Astrocyte (in vitro differentiated cells and primary cell): ENCODE measurements around the gene ADIG. TPM values are rescaled to one million over a fixed set of nuclear protein-coding genes. Genes with fewer than 3 reads are reported as not detected.

ENCODE experiments used
- DNase-seq: peaks from one replicate; pipeline ENCODE4 v3.0.0-alpha.2; 2010; ENCODE audit warnings: low read depth
- FAIRE-seq: peaks from 2 replicates; lab custom pipeline; 2011; peaks lifted over from hg19 to GRCh38; lab: Jason Lieb, UNC
- H2AFZ ChIP-seq: 2 replicates; pipeline ENCODE4 v1.6.0; 2012; ENCODE audit warnings: low read depth, low read length, inconsistent platforms
- H3K27ac ChIP-seq: 2 replicates; pipeline ENCODE4 v1.5.1; 2011; ENCODE audit warnings: low read depth, low read length, inconsistent platforms
- H3K27me3 ChIP-seq: 2 replicates; pipeline ENCODE4 v1.6.0; 2011; ENCODE audit warnings: low read length, inconsistent platforms; ENCODE audit not compliant: insufficient read depth
- H3K36me3 ChIP-seq: 2 replicates; pipeline ENCODE4 v1.5.1; 2011; ENCODE audit warnings: low read length, inconsistent platforms; ENCODE audit not compliant: insufficient read depth
- H3K4me1 ChIP-seq: 2 replicates; pipeline ENCODE4 v1.5.1; 2011; ENCODE audit warnings: low read length, inconsistent platforms; ENCODE audit not compliant: insufficient read depth
- H3K4me2 ChIP-seq: 2 replicates; pipeline ENCODE4 v1.6.0; 2012; ENCODE audit warnings: low read length, inconsistent platforms
- H3K4me3 ChIP-seq: 2 replicates; pipeline ENCODE4 v1.5.1; 2011; ENCODE audit warnings: low read depth, mild to moderate bottlenecking, low read length, inconsistent platforms; ENCODE audit not compliant: insufficient read depth
- H3K79me2 ChIP-seq: 2 replicates; pipeline ENCODE4 v1.6.0; 2012; ENCODE audit warnings: mild to moderate bottlenecking, low read length, inconsistent platforms; ENCODE audit not compliant: insufficient read depth
- H3K9ac ChIP-seq: 2 replicates; pipeline ENCODE4 v1.6.0; 2012; ENCODE audit warnings: mild to moderate bottlenecking, low read length, inconsistent platforms
- H3K9me3 ChIP-seq: 2 replicates; pipeline ENCODE4 v1.5.1; 2012; ENCODE audit warnings: low read depth, mild to moderate bottlenecking, low read length, inconsistent platforms; ENCODE audit not compliant: insufficient read depth
- H4K20me1 ChIP-seq: 2 replicates; pipeline ENCODE4 v1.6.0; 2012; ENCODE audit warnings: low read length, inconsistent platforms; ENCODE audit not compliant: insufficient read depth
- H3K27ac Mint-ChIP-seq: one replicate; pipeline ENCODE4 v1.8.0; 2021; ENCODE audit warnings: mild to moderate bottlenecking, mixed read lengths; ENCODE audit not compliant: unreplicated experiment
- H3K27me3 Mint-ChIP-seq: one replicate; pipeline ENCODE4 v1.8.0; 2021; ENCODE audit warnings: low read depth, mixed read lengths; ENCODE audit not compliant: unreplicated experiment
- H3K36me3 Mint-ChIP-seq: one replicate; pipeline ENCODE4 v1.8.0; 2021; ENCODE audit warnings: low read depth, mixed read lengths; ENCODE audit not compliant: unreplicated experiment
- H3K4me1 Mint-ChIP-seq: one replicate; pipeline ENCODE4 v1.8.0; 2021; ENCODE audit warnings: low read depth, mixed read lengths; ENCODE audit not compliant: unreplicated experiment
- H3K4me3 Mint-ChIP-seq: one replicate; pipeline ENCODE4 v1.8.0; 2021; ENCODE audit warnings: mild to moderate bottlenecking, moderate library complexity, mixed read lengths; ENCODE audit not compliant: unreplicated experiment
- H3K9me3 Mint-ChIP-seq: one replicate; pipeline ENCODE4 v1.8.0; 2021; ENCODE audit warnings: mild to moderate bottlenecking, mixed read lengths; ENCODE audit not compliant: unreplicated experiment
- CTCF ChIP-seq: IDR thresholded peaks from 2 replicates; pipeline ENCODE4 v1.5.1; 2011; ENCODE audit warnings: low read depth, mild to moderate bottlenecking, inconsistent platforms, low read length, moderate library complexity; ENCODE audit not compliant: insufficient read depth
- EZH2 ChIP-seq: IDR thresholded peaks from 2 replicates; pipeline ENCODE4 v1.6.1; 2012; ENCODE audit warnings: mild to moderate bottlenecking, low read length, inconsistent platforms; ENCODE audit not compliant: insufficient read depth
- total RNA-seq: library from RNA; stranded (reverse); gene quantifications from 2 replicates; pipeline ENCODE4 v1.2.1, GENCODE V29; 2021

ADIG gene
- total RNA-seq, 1 donor from 2014 or later: not detected

GRCh38 chr20:38583306-38583705 lies 2.3 kb downstream of the ADIG start:
- no peak overlapping the region for H3K9ac ChIP-seq
- Mint-ChIP-seq H3K4me1 (peaks cover 17% of the 10 kb centered on the region), H3K27ac (no peak overlapping the region), H3K4me3 (no peak overlapping the region), H3K9me3 (no peaks in the 10 kb centered on the region), H3K36me3 (peaks cover under 1% of the 10 kb centered on the region), H3K27me3 (peaks cover 4% of the 10 kb centered on the region)
- no peaks in the 10 kb centered on the region for H3K9me3 ChIP-seq
- H3K4me2 ChIP-seq: no peak overlapping the region
- no peaks in the 10 kb centered on the region for H3K79me2 ChIP-seq
- no peak overlapping the region for H3K27ac ChIP-seq
- DNase-seq: no peak
- no peak overlapping the region for H3K4me3 ChIP-seq
- H3K27me3 ChIP-seq: peaks cover 4% of the 10 kb centered on the region
- FAIRE-seq: no peak
- no peak for TF ChIP-seq EZH2
- no peak for TF ChIP-seq CTCF
- no peaks in the 10 kb centered on the region for H3K4me1 ChIP-seq
- no peaks in the 10 kb centered on the region for H4K20me1 ChIP-seq
- no peaks in the 10 kb centered on the region for H3K36me3 ChIP-seq
- no peak overlapping the region for H2AFZ ChIP-seq

GRCh38 chr20:38584099-38584763 lies 3.2 kb downstream of the ADIG start:
- Histone ChIP-seq H4K20me1 (no peaks in the 10 kb centered on the region), H2AFZ (no peak overlapping the region), H3K9me3 (no peaks in the 10 kb centered on the region), H3K9ac (no peak overlapping the region), H3K36me3 (no peaks in the 10 kb centered on the region), H3K4me3 (no peak overlapping the region), H3K4me2 (no peak overlapping the region), H3K79me2 (no peaks in the 10 kb centered on the region), H3K27ac (no peak overlapping the region), H3K27me3 (peaks cover 4% of the 10 kb centered on the region), H3K4me1 (no peaks in the 10 kb centered on the region)
- no peak for FAIRE-seq
- H3K4me1 Mint-ChIP-seq: peaks cover 12% of the 10 kb centered on the region
- H3K27ac Mint-ChIP-seq: no peak overlapping the region
- no peaks in the 10 kb centered on the region for H3K9me3 Mint-ChIP-seq
- no peak for TF ChIP-seq CTCF
- no peak for TF ChIP-seq EZH2
- H3K36me3 Mint-ChIP-seq: no peaks in the 10 kb centered on the region
- peaks cover 4% of the 10 kb centered on the region for H3K27me3 Mint-ChIP-seq
- H3K4me3 Mint-ChIP-seq: no peak overlapping the region
- no peak for DNase-seq
